G401.6 (cell line): ENCODE data around the gene KRTAP5-10.
"Not testable (repeated sequence)": the region's sequence is repeated elsewhere in the genome, so short reads cannot be mapped to it uniquely, and the experiment has no call there.

Experiments used
- FAIRE-seq: peaks from 2 replicates; lab custom pipeline; 2012; peaks lifted over from hg19 to GRCh38; lab: Jason Lieb, UNC

KRTAP5-10 gene

GRCh38 chr11:71611218-71611910 is 46.0 kb downstream of the KRTAP5-10 start:
- not testable (repeated sequence) for FAIRE-seq

GRCh38 chr11:71613931-71614330 is 48.6 kb downstream of the KRTAP5-10 start:
- not testable (repeated sequence) for FAIRE-seq

- FAIRE-seq, result not testable (repeated sequence)
These were observed 49.1 kb downstream of the KRTAP5-10 start for GRCh38 chr11:71614366-71614917.

GRCh38 chr11:71615003-71615402 is 49.6 kb downstream of the KRTAP5-10 start:
- not testable (repeated sequence) for FAIRE-seq
